A673 (cell line): ENCODE data around the gene SRPK3. TPM values are rescaled to one million over a fixed set of nuclear protein-coding genes. Genes with fewer than 3 reads are reported as not detected.

Experiments
- BruUV-seq: library from RNA; stranded (reverse); fragments of 400-500 nt; replicated peaks from 2 replicates; lab custom pipeline; 2021; lab: Mats Ljungman, UMichigan
- CTCF ChIA-PET: fragments of 300-600 bp; sonication (Branson Sonifier 250); formaldehyde crosslinking; loops from one replicate; lab custom pipeline; 2022; ENCODE audit warnings: antibody characterized with exemption; lab: Charles Lee
- POLR2A ChIA-PET: fragments of 300-600 bp; sonication (Branson Sonifier 250); formaldehyde crosslinking; loops from one replicate; lab custom pipeline; 2022; ENCODE audit warnings: antibody characterized with exemption; ENCODE audit not compliant: low non-redundant PET; lab: Charles Lee
- DNase-seq: peaks from one replicate; pipeline ENCODE4 v3.0.0-alpha.2; 2015; ENCODE audit warnings: low spot score
- H3K27ac ChIP-seq: fragments of 200-600 bp; sonication (generic); 2 replicates; pipeline ENCODE4 v1.5.1; 2016; ENCODE audit warnings: mixed run types, low read depth, mild to moderate bottlenecking, mixed read lengths, antibody characterized with exemption, low read length; ENCODE audit not compliant: poor library complexity, severe bottlenecking
- H3K27me3 ChIP-seq: fragments of 200-600 bp; sonication (generic); replicated peaks from 2 replicates; pipeline ENCODE4 v1.6.1; 2017; ENCODE audit warnings: mixed run types, low read depth, mild to moderate bottlenecking, mixed read lengths, antibody characterized with exemption, low read length; ENCODE audit not compliant: insufficient read depth, poor library complexity
- H3K36me3 ChIP-seq: fragments of 200-600 bp; sonication (generic); 2 replicates; pipeline ENCODE4 v1.6.1; 2016; ENCODE audit warnings: mixed run types, mild to moderate bottlenecking, mixed read lengths, antibody characterized with exemption, low read length; ENCODE audit not compliant: insufficient read depth, poor library complexity, severe bottlenecking
- H3K4me1 ChIP-seq: fragments of 200-600 bp; sonication (generic); 2 replicates; pipeline ENCODE4 v1.6.1; 2017; ENCODE audit warnings: mixed run types, mild to moderate bottlenecking, mixed read lengths, antibody characterized with exemption, low read length; ENCODE audit not compliant: insufficient read depth, poor library complexity, severe bottlenecking
- H3K4me3 ChIP-seq: fragments of 200-600 bp; sonication (generic); 2 replicates; pipeline ENCODE4 v1.5.1; 2016; ENCODE audit warnings: low read depth, mixed run types, mild to moderate bottlenecking, mixed read lengths, low read length; ENCODE audit not compliant: poor library complexity, severe bottlenecking
- H3K9me3 ChIP-seq: fragments of 200-600 bp; sonication (generic); 2 replicates; pipeline ENCODE4 v1.6.1; 2016; ENCODE audit warnings: mixed run types, low read depth, mild to moderate bottlenecking, mixed read lengths, antibody characterized with exemption, low read length; ENCODE audit not compliant: poor library complexity, severe bottlenecking
- EZH2 ChIP-seq: fragments of 200-600 bp; sonication (generic); IDR thresholded peaks from 2 replicates; pipeline ENCODE4 v1.6.1; 2017; ENCODE audit warnings: borderline replicate concordance, low read depth, mild to moderate bottlenecking, mixed read lengths, antibody characterized with exemption, low read length; ENCODE audit not compliant: poor library complexity, severe bottlenecking
- intact Hi-C: fragments of 100-400 bp; cut with micrococcal nuclease; formaldehyde crosslinking; loops from one replicate; pipeline ENCODE4 v1.10.0; 2022; ENCODE audit not compliant: unreplicated experiment
- total RNA-seq: library from RNA; stranded (reverse); gene quantifications from 2 replicates; pipeline ENCODE4 v1.2.3, GENCODE V29; 2021
- TF ChIP-seq, protein P1 (sequence below): fragments of 300-800, 200-600 bp; sonication (generic); conservative IDR thresholded peaks from 2 replicates; pipeline ENCODE4 v1.5.1; 2017; ENCODE audit warnings: low read depth, mild to moderate bottlenecking, antibody characterized with exemption, low read length, moderate library complexity, mixed read lengths

The SRPK3 gene
- total RNA-seq, 1 experiment from 2014 or later: not detected

DNA sequence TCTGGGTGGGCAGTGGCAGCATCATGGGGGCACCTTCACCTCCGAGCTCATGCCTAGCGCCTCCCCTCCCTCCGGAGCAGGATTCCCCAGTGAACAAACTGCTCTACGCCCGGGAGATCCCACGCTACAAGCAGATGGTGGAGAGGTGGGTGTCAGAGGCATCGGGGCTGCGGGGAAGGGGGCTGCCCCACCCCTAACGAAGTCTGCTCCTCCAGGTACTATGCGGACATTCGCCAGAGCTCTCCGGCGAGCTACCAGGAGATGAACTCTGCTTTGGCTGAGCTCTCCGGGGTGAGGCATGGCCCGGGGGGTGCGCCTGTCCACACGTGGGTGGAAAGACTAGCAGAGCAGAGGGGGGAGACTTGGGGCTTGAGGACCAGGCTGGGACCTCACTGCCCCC is 2.7 kb upstream of the SRPK3 start:
- H3K4me1 ChIP-seq: no peaks in the 10 kb centered on the region
- intact Hi-C loops: no loop called here
- H3K4me3 ChIP-seq: no peak overlapping the region
- CTCF ChIA-PET: no interaction called here
- no peaks in the 10 kb centered on the region for H3K9me3 ChIP-seq
- TF ChIP-seq EZH2: no peak
- TF ChIP-seq, protein P1, sequence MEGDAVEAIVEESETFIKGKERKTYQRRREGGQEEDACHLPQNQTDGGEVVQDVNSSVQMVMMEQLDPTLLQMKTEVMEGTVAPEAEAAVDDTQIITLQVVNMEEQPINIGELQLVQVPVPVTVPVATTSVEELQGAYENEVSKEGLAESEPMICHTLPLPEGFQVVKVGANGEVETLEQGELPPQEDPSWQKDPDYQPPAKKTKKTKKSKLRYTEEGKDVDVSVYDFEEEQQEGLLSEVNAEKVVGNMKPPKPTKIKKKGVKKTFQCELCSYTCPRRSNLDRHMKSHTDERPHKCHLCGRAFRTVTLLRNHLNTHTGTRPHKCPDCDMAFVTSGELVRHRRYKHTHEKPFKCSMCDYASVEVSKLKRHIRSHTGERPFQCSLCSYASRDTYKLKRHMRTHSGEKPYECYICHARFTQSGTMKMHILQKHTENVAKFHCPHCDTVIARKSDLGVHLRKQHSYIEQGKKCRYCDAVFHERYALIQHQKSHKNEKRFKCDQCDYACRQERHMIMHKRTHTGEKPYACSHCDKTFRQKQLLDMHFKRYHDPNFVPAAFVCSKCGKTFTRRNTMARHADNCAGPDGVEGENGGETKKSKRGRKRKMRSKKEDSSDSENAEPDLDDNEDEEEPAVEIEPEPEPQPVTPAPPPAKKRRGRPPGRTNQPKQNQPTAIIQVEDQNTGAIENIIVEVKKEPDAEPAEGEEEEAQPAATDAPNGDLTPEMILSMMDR: no peak
- BruUV-seq: no TSS peak
- H3K36me3 ChIP-seq: no peaks in the 10 kb centered on the region
- H3K27ac ChIP-seq: no peak overlapping the region
- POLR2A ChIA-PET: no interaction called here
- DNase-seq: no peak
- H3K27me3 ChIP-seq: no peaks in the 10 kb centered on the region

DNA sequence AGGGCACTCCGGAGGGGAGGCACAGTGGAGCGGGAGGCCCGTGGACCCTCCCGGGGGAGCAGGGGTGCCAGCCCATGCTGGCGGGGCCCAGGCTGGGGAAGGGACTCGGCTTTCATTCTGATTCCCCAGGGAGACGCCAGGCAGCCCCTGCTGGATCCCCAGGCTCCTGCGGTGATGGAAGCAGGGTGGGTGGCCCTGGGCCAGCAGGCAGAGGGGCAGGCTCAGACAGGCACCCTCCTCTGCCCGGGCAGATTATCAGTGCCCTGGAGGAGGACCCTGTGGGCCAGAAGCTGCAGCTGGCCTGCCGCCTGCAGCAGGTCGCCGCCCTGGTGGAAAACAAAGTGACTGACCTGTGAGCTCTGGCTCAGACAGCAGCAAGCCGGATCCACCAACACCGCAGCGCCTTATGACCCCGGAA is 2.1 kb upstream of the SRPK3 start:
- no peak for DNase-seq
- Histone ChIP-seq H3K4me3 (no peak overlapping the region), H3K36me3 (no peaks in the 10 kb centered on the region), H3K27me3 (no peaks in the 10 kb centered on the region), H3K9me3 (no peaks in the 10 kb centered on the region), H3K4me1 (no peaks in the 10 kb centered on the region), H3K27ac (no peak overlapping the region)
- TF ChIP-seq, protein P1: peak; percentile 27; the same call in 1 of the 2 replicates
- no peak for TF ChIP-seq EZH2
- ChIA-PET POLR2A (no interaction called here), CTCF (interaction anchor here (0.5 kb wide), 1 partner anchor 308 kb away, joined by 6 read pairs; no protein-coding TSS in a partner anchor)
- BruUV-seq: no TSS peak
- intact Hi-C loops: no loop called here

DNA sequence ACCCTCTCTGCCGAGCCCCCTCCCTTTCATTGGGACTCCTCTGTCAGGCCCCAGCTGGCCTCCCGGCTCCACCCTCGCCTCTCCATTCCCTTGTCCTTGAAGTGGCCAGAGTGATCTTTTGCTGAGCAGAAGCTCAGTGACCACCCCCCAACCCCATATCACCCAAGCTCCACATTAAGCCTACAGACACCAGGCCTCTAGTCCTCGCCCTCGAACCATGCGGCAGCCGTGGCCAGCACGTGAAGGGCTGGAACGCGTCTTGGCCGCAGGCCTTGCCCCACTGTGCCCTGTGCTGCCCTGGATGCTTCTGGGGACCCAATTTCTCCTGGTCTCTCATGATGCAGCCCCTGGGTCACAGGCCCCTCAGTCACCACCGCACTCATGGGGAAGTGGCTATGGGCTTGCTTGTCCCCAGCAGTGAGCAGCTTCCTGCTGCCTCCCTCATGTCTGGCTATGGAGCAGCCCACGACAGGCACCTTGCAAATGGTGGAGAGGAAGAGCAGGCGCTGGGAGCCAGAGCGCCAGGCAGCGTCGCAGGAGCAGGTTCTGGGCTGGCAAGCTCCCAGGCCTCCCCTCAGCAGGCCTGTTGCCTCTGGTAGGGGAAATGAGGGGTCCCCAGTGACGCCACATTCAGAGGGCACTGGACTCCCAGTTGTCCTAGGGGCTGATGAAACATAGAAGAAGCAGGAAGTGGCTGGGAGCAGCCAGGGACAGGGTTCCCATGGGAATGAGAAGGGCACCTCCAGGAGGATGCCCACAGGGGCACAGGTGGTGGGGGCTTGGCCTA is 757 bp upstream of the SRPK3 start:
- ChIA-PET POLR2A (no interaction called here), CTCF (no interaction called here)
- no peaks in the 10 kb centered on the region for H3K27me3 ChIP-seq
- intact Hi-C loops: no loop called here
- DNase-seq: no peak
- H3K27ac ChIP-seq: no peak overlapping the region
- no peaks in the 10 kb centered on the region for H3K4me1 ChIP-seq
- BruUV-seq: no TSS peak
- TF ChIP-seq EZH2: no peak
- TF ChIP-seq, protein P1: no peak
- H3K36me3 ChIP-seq: no peaks in the 10 kb centered on the region
- H3K4me3 ChIP-seq: no peak overlapping the region
- no peaks in the 10 kb centered on the region for H3K9me3 ChIP-seq
